Spleen (tissue), 7 donors: ENCODE data around the gene LPIN3.

Source experiments
- POLR2A ChIP-seq, 3 donors: fragments of 450-650 bp; IDR thresholded peaks; one replicate each; pipeline ENCODE4 v1.5.1; 2017; ENCODE audit warnings: antibody characterized with exemption in 3 of 3, mild to moderate bottlenecking in 1 of 3
- POLR2AphosphoS5 ChIP-seq, 3 donors: sonication (generic); formaldehyde crosslinking; IDR thresholded peaks; one replicate each; pipeline ENCODE4 v1.5.1; 2017; ENCODE audit warnings: antibody characterized with exemption in 3 of 3
- TF ChIP-seq, protein P1 (sequence below), 11 experiments: fragments of 200-600 bp in 7 of 11; fragments of 450-650 bp in 4 of 11; sonication (generic) in 4 of 11; IDR thresholded peaks in 8 of 11; conservative IDR thresholded peaks in 3 of 11; 1 replicate in 7 of 11; 2 replicates in 4 of 11; pipeline versions ENCODE4 v1.4.0 to v1.8.0; 2016 to 2021; ENCODE audit warnings: antibody characterized with exemption in 11 of 11, inconsistent platforms in 4 of 11, mild to moderate bottlenecking in 1 of 11
- donor health status: DM: no; HTN: no; CAD: no; lungs with moderate emphysema.
- donor health status: DM: no; HTN: no; CAD: no.
- donor health status: DM: no; HTN: no; CAD: no.

DNA sequence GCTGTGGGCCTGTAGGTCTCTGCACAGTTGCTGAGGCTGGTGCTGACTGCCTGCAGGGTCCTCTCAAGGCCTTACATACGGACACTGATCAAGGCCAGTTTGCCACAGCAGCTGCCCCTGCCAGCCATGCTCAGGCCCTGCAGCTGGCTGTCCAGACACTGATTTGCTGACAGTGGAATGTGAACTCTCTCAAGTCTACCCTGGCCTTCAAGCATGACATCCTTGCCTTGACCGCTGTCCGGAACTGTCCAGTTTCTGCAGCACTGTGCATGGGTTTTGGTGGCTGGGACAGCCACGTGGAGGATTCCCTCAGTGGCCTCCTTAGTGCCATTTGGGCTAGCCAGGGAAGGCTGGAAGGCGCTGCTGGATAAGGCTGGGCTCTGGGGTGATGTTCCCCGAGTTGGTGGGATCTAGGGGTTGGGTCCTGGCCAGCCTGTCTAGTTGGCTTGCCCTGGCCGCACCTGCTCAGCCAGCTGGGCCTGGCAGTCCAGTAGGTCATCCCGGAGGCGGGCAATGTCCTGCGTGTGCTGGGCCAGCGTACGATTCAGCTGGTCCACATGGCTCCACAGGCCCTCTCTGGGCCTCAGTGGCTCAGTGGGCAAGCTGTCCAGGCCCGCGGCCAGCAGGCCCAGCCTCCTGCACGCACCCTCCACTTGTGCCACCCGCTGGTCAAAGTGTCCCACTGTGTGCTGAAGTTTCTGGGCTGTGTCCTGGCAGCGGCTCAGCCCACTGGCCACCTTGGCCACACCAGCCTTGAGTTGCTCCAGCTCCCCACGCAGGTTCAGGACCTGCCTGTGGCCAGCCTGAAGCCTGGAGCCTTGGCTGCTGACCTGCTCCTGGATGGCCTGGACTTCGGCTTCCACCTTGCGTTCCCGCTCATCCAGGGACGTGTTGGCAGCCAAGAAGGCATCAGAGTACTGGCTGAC lies 20.5 kb downstream of the LPIN3 start:
- TF ChIP-seq, protein P1, sequence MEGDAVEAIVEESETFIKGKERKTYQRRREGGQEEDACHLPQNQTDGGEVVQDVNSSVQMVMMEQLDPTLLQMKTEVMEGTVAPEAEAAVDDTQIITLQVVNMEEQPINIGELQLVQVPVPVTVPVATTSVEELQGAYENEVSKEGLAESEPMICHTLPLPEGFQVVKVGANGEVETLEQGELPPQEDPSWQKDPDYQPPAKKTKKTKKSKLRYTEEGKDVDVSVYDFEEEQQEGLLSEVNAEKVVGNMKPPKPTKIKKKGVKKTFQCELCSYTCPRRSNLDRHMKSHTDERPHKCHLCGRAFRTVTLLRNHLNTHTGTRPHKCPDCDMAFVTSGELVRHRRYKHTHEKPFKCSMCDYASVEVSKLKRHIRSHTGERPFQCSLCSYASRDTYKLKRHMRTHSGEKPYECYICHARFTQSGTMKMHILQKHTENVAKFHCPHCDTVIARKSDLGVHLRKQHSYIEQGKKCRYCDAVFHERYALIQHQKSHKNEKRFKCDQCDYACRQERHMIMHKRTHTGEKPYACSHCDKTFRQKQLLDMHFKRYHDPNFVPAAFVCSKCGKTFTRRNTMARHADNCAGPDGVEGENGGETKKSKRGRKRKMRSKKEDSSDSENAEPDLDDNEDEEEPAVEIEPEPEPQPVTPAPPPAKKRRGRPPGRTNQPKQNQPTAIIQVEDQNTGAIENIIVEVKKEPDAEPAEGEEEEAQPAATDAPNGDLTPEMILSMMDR (IDR thresholded peaks at IDR 0.05 in 8 of 11, conservative IDR thresholded peaks at IDR 0.05 in 3 of 11) = no peak
- TF ChIP-seq POLR2AphosphoS5 (IDR thresholded peaks at IDR 0.05) = no peak
- no peak for TF ChIP-seq POLR2A (IDR thresholded peaks at IDR 0.05)
